ENCODE data around the gene XYLT1. TPM values are rescaled to one million over a fixed set of nuclear protein-coding genes. Genes with fewer than 3 reads are reported as not detected.

The XYLT1 gene
- total and polyA plus RNA-seq, 10 of the 15 experiments (the other 5 are each of a cell fraction or from before 2014, with no cell fraction given) = 0.88 to 14.8 (median 5.8) TPM

DNA sequence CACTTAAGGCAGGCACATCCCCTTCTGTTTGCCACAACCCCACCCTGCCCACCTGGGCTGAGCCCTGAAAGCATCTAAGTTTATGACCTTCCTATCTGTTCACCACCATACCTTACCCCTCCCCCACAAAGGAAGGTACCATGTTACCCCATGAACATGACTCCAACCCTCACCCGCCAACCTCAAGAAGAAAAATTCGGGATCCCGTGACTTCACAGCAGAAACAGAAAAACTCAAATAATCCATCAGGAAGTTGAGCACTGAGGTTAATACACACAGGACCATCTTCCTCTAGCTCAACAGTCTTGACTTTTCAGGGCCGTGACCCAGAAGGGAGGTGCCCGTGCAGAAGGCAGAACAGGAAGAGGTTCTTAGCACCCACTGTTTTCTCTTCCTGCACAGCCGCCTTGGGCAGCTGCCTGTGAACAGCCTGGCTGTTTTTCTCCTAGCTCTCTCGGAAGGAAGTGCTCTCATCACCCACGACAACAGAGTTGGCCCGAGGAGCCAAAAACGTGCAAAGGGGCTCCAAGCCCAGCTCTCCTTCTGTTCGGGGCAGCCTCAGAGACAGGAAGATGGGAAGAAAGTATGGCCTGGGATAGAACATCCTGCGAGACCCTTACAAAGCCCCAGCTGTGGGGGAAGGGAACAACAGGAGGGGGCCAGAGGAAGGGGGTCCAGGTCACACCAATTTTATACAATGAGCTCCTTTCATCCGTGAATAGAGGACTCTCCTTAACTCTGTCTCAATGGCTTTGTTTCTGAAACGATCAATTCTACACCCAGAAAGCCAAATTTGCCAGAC, 101.1 kb downstream of the XYLT1 start (continued):
- TF ChIP-seq HDGF (IDR thresholded peaks at IDR 0.05) = peak; percentile 57; the same call in 1 of the 2 replicates
- no peak for TF ChIP-seq IRF3 (IDR thresholded peaks at IDR 0.05)
- no peak for TF ChIP-seq KDM1A (IDR thresholded peaks at IDR 0.05; ENCODE audit: borderline replicate concordance)
- TF ChIP-seq E2F8 (IDR thresholded peaks at IDR 0.05; ENCODE audit: low read depth, partially characterized antibody) = peak; percentile 44
- TF ChIP-seq FOXM1 (IDR thresholded peaks at IDR 0.05; ENCODE audit: low read depth, low read length) = no peak
- TF ChIP-seq REST (IDR thresholded peaks at IDR 0.05; ENCODE audit: low read depth, low read length) = no peak
- TF ChIP-seq IKZF2 (IDR thresholded peaks at IDR 0.05) = peak; percentile 67 to 70
- peak; percentile 81 for TF ChIP-seq NR2F1 (conservative IDR thresholded peaks at IDR 0.05)
- TF ChIP-seq CBFB (IDR thresholded peaks at IDR 0.05; ENCODE audit: low read depth) = no peak
- TF ChIP-seq, protein P1, sequence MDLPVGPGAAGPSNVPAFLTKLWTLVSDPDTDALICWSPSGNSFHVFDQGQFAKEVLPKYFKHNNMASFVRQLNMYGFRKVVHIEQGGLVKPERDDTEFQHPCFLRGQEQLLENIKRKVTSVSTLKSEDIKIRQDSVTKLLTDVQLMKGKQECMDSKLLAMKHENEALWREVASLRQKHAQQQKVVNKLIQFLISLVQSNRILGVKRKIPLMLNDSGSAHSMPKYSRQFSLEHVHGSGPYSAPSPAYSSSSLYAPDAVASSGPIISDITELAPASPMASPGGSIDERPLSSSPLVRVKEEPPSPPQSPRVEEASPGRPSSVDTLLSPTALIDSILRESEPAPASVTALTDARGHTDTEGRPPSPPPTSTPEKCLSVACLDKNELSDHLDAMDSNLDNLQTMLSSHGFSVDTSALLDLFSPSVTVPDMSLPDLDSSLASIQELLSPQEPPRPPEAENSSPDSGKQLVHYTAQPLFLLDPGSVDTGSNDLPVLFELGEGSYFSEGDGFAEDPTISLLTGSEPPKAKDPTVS (IDR thresholded peaks at IDR 0.05; ENCODE audit: low read depth, low read length) = no peak
- no peak for TF ChIP-seq RBBP5 (conservative IDR thresholded peaks at IDR 0.05)
- TF ChIP-seq ZBED1 (IDR thresholded peaks at IDR 0.05; ENCODE audit: borderline replicate concordance) = no peak
- TF ChIP-seq CHD4 (IDR thresholded peaks at IDR 0.05) = no peak
- no peak for TF ChIP-seq IRF5 (IDR thresholded peaks at IDR 0.05; ENCODE audit: borderline replicate concordance)
- no peak for TF ChIP-seq SKIL (IDR thresholded peaks at IDR 0.05; ENCODE audit: low read depth, poor library complexity, severe bottlenecking)
- no peak for TF ChIP-seq NR2C2 (IDR thresholded peaks at IDR 0.05; ENCODE audit: borderline replicate concordance, control insufficient read depth, insufficient read length, low read depth)
- no peak for TF ChIP-seq TBL1XR1 (IDR thresholded peaks at IDR 0.05; ENCODE audit: low read depth, low read length)

Data from GM12878 (cell line).